ENCODE results near the gene ZBTB20.

ZBTB20 gene

GRCh38 chr3:115018694-115019093 is 128.4 kb downstream of the ZBTB20 start:
- no peak for DNase-seq

- DNase-seq: no peak
Measured at GRCh38 chr3:115007966-115008365, 139.1 kb downstream of the ZBTB20 start.

GRCh38 chr3:115004201-115005140 is 142.6 kb downstream of the ZBTB20 start:
- no peak for DNase-seq

- DNase-seq: no peak
Measured at GRCh38 chr3:114998971-114999579, 148.0 kb downstream of the ZBTB20 start.

GRCh38 chr3:114994554-114995341 is 152.3 kb downstream of the ZBTB20 start:
- DNase-seq: no peak

GRCh38 chr3:114985776-114986175 is 161.3 kb downstream of the ZBTB20 start:
- DNase-seq: no peak

- DNase-seq: no peak
Measured at GRCh38 chr3:114983248-114983647, 163.8 kb downstream of the ZBTB20 start.

GRCh38 chr3:114974387-114974786 is 172.7 kb downstream of the ZBTB20 start:
- no peak for DNase-seq

- DNase-seq: no peak
Measured at GRCh38 chr3:114973536-114973935, 173.6 kb downstream of the ZBTB20 start.

- DNase-seq: no peak
Measured at GRCh38 chr3:114967168-114967567, 179.9 kb downstream of the ZBTB20 start.

GRCh38 chr3:114962189-114962588 is 184.9 kb downstream of the ZBTB20 start:
- DNase-seq: no peak

GRCh38 chr3:114958930-114959329 is 188.2 kb downstream of the ZBTB20 start:
- no peak for DNase-seq

- DNase-seq: no peak
Measured at GRCh38 chr3:114953800-114954199, 193.3 kb downstream of the ZBTB20 start.

- no peak for DNase-seq
Measured at GRCh38 chr3:114953215-114953799, 193.8 kb downstream of the ZBTB20 start.

GRCh38 chr3:114942773-114943172 is 204.3 kb downstream of the ZBTB20 start:
- DNase-seq: no peak

- no peak for DNase-seq
Measured at GRCh38 chr3:114941626-114942309, 205.3 kb downstream of the ZBTB20 start.

GRCh38 chr3:114939920-114940319 is 207.2 kb downstream of the ZBTB20 start:
- no peak for DNase-seq

- DNase-seq: no peak
Measured at GRCh38 chr3:114933407-114933806, 213.7 kb downstream of the ZBTB20 start.

- DNase-seq: no peak
Measured at GRCh38 chr3:114929971-114930732, 216.9 kb downstream of the ZBTB20 start.

- DNase-seq: no peak
Measured at GRCh38 chr3:114928989-114929640, 218.0 kb downstream of the ZBTB20 start.

- DNase-seq: no peak
Measured at GRCh38 chr3:114904633-114905032, 242.5 kb downstream of the ZBTB20 start.
